Natural killer cell (primary cell): Measurements from ENCODE around the gene TMCO4. TPM values are rescaled to one million over a fixed set of nuclear protein-coding genes. Genes with fewer than 3 reads are reported as not detected.
A peak's percentile ranks its signal among the peaks of the same experiment; 100 is the strongest.

Experiments used
- ATAC-seq, 3 donors: fragments of 150-1000 bp in 2 of 3; fragments of 200-7000 bp in 1 of 3; cut with Tn5 transposase; 1 replicate in 1 of 3; 2 replicates in 2 of 3; pipeline ENCODE4 v1.10.0; 2021; ENCODE audit warnings: mild to moderate bottlenecking in 2 of 3, moderate library complexity in 2 of 3
- DNase-seq, 2 donors: peaks; one replicate each; pipeline versions ENCODE4 v3.0.0 to v3.0.0-alpha.2; 2013 to 2021; ENCODE audit warnings: mixed read lengths in 1 of 2
- H3K27ac ChIP-seq: one replicate; pipeline ENCODE4 v1.5.1; 2013; ENCODE audit warnings: mild to moderate bottlenecking, low read length
- H3K27me3 ChIP-seq: one replicate; pipeline ENCODE4 v1.6.1; 2013; ENCODE audit warnings: low read length; ENCODE audit not compliant: control insufficient read depth, insufficient read depth
- H3K36me3 ChIP-seq: one replicate; pipeline ENCODE4 v1.6.1; 2013; ENCODE audit warnings: low read length; ENCODE audit not compliant: control insufficient read depth, insufficient read depth
- H3K4me1 ChIP-seq: one replicate; pipeline ENCODE4 v1.6.1; 2013; ENCODE audit warnings: low read length; ENCODE audit not compliant: control insufficient read depth, insufficient read depth
- H3K4me3 ChIP-seq: one replicate; pipeline ENCODE4 v1.5.1; 2013; ENCODE audit warnings: low read length
- H3K9me3 ChIP-seq: one replicate; pipeline ENCODE4 v1.6.1; 2013; ENCODE audit warnings: low read length; ENCODE audit not compliant: control insufficient read depth, insufficient read depth
- H3K27ac Mint-ChIP-seq, 2 donors: one replicate each; pipeline ENCODE4 v1.8.0; 2022; ENCODE audit warnings: mild to moderate bottlenecking in 2 of 2, mixed read lengths in 2 of 2, moderate library complexity in 1 of 2
- H3K27me3 Mint-ChIP-seq, 2 donors: one replicate each; pipeline ENCODE4 v1.8.0; 2022; ENCODE audit warnings: low read depth in 2 of 2, mixed read lengths in 2 of 2
- H3K36me3 Mint-ChIP-seq: one replicate; pipeline ENCODE4 v1.8.0; 2022; ENCODE audit warnings: mixed read lengths
- H3K4me1 Mint-ChIP-seq, 2 donors: one replicate each; pipeline ENCODE4 v1.8.0; 2022; ENCODE audit warnings: mixed read lengths in 2 of 2
- H3K4me3 Mint-ChIP-seq: one replicate; pipeline ENCODE4 v1.8.0; 2022; ENCODE audit warnings: mild to moderate bottlenecking, moderate library complexity, mixed read lengths
- H3K9me3 Mint-ChIP-seq, 2 donors: one replicate each; pipeline ENCODE4 v1.8.0; 2022; ENCODE audit warnings: mixed read lengths in 2 of 2
- WGBS: methylation state at CpG from one replicate; pipeline ENCODE4 v1.1.7; 2013; ENCODE audit warnings: missing lambda C conversion rate; ENCODE audit not compliant: insufficient coverage; 5-methylcytosine and 5-hydroxymethylcytosine counted together
- intact Hi-C: fragments of 100-400 bp; cut with micrococcal nuclease; formaldehyde crosslinking; loops from one replicate; pipeline ENCODE4 v1.14.2; 2022
- total RNA-seq, 4 donors: library from RNA; stranded (reverse); fragments of 120-200 nt in 1 of 4; gene quantifications; one replicate each; pipeline versions ENCODE4 v1.2.3 to v1.2.4, GENCODE V29; 2013 to 2022
- TF ChIP-seq, protein P1 (sequence below): fragments of 200-600 bp; IDR thresholded peaks from one replicate; pipeline ENCODE4 v1.8.0; 2022; ENCODE audit warnings: antibody characterized with exemption

The TMCO4 gene
- total RNA-seq, 3 donors from 2014 or later (not counting 1 experiment from before 2014, with no cell fraction given) = 14.2 to 21.5 (median 18.3) TPM

- TF ChIP-seq, protein P1, sequence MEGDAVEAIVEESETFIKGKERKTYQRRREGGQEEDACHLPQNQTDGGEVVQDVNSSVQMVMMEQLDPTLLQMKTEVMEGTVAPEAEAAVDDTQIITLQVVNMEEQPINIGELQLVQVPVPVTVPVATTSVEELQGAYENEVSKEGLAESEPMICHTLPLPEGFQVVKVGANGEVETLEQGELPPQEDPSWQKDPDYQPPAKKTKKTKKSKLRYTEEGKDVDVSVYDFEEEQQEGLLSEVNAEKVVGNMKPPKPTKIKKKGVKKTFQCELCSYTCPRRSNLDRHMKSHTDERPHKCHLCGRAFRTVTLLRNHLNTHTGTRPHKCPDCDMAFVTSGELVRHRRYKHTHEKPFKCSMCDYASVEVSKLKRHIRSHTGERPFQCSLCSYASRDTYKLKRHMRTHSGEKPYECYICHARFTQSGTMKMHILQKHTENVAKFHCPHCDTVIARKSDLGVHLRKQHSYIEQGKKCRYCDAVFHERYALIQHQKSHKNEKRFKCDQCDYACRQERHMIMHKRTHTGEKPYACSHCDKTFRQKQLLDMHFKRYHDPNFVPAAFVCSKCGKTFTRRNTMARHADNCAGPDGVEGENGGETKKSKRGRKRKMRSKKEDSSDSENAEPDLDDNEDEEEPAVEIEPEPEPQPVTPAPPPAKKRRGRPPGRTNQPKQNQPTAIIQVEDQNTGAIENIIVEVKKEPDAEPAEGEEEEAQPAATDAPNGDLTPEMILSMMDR = peak; percentile 53
- H3K9me3 Mint-ChIP-seq = no peaks in the 10 kb centered on the region
- no peaks in the 10 kb centered on the region for H3K4me1 Mint-ChIP-seq
- H3K36me3 ChIP-seq = no peaks in the 10 kb centered on the region
- no peaks in the 10 kb centered on the region for H3K36me3 Mint-ChIP-seq
- no peak overlapping the region for H3K4me3 ChIP-seq
- H3K27me3 ChIP-seq = no peaks in the 10 kb centered on the region
- no peaks in the 10 kb centered on the region for H3K9me3 ChIP-seq
- H3K27ac ChIP-seq = no peak overlapping the region
- ATAC-seq = peak; percentile 37 to 69 (median 65)
- intact Hi-C loops = loop anchor here (1.0 kb wide), 1 partner anchor 150 kb away; no protein-coding TSS in a partner anchor
- peak; percentile 27 to 64 for DNase-seq
- 61% methylated on average over 5 of the region's 5 CpGs for WGBS
- peaks cover 0 to 9% of the 10 kb centered on the region in 2 donors for H3K27me3 Mint-ChIP-seq
- no peak overlapping the region for H3K4me3 Mint-ChIP-seq
- H3K4me1 ChIP-seq = no peaks in the 10 kb centered on the region
- H3K27ac Mint-ChIP-seq = no peak overlapping the region
These were observed 11.6 kb upstream of the TMCO4 start for GRCh38 chr1:19811206-19811851.

GRCh38 chr1:19809044-19809750 lies 9.5 kb upstream of the TMCO4 start:
- H3K27ac ChIP-seq = no peak overlapping the region
- no peaks in the 10 kb centered on the region for H3K4me1 ChIP-seq
- no peaks in the 10 kb centered on the region for H3K27me3 ChIP-seq
- 89% methylated on average over 13 of the region's 13 CpGs for WGBS
- Mint-ChIP-seq H3K36me3 (no peaks in the 10 kb centered on the region), H3K27me3 (peaks cover 0 to 6% of the 10 kb centered on the region in 2 donors), H3K27ac (no peak overlapping the region), H3K4me3 (no peak overlapping the region), H3K4me1 (no peaks in the 10 kb centered on the region), H3K9me3 (no peaks in the 10 kb centered on the region)
- no peak for DNase-seq
- no peak for ATAC-seq
- no peak overlapping the region for H3K4me3 ChIP-seq
- TF ChIP-seq, protein P1 = no peak
- no peaks in the 10 kb centered on the region for H3K36me3 ChIP-seq
- H3K9me3 ChIP-seq = no peaks in the 10 kb centered on the region
- intact Hi-C loops = no loop called here

DNA sequence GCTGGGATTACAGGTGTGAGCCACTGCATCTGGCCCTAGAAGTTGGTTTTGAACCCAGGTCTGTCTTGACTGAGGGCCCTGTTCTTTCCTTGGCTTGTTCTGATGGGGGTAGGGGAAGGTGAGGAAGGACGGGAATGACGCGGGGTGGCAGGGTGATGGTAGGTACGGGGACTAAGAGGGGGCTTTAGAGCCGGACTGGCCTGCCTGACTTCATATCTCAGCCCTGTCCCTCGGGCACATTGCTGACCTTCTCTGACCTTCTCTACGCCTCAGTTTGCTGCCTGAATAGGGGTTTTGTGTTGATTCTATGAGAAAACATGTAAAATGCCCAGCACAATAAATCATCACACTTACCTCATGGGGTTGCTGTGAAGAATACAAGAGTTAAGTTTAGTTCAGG lies 8.6 kb upstream of the TMCO4 start:
- Mint-ChIP-seq H3K27ac (no peak overlapping the region), H3K4me1 (no peaks in the 10 kb centered on the region), H3K36me3 (no peaks in the 10 kb centered on the region), H3K27me3 (no peaks in the 10 kb centered on the region), H3K4me3 (no peak overlapping the region), H3K9me3 (no peaks in the 10 kb centered on the region)
- ATAC-seq (no peak), DNase-seq (no peak)
- intact Hi-C loops = no loop called here
- no peaks in the 10 kb centered on the region for H3K9me3 ChIP-seq
- H3K4me1 ChIP-seq = no peaks in the 10 kb centered on the region
- no peak overlapping the region for H3K27ac ChIP-seq
- no peak overlapping the region for H3K4me3 ChIP-seq
- WGBS = 94% methylated on average over 6 of the region's 7 CpGs
- no peaks in the 10 kb centered on the region for H3K36me3 ChIP-seq
- TF ChIP-seq, protein P1 = no peak
- no peaks in the 10 kb centered on the region for H3K27me3 ChIP-seq
